Activated naive CD4-positive, alpha-beta T cell treated with anti-CD3 and anti-CD28 coated beads for 36 hours (primary cell): Measurements from ENCODE around the gene FUCA2. TPM values are rescaled to one million over a fixed set of nuclear protein-coding genes. Genes with fewer than 3 reads are reported as not detected.
A peak's percentile ranks its signal among the peaks of the same experiment; 100 is the strongest.

Experiments
- CTCF ChIA-PET: fragments of 350-600 bp; sonication (Branson Sonifier 250); formaldehyde crosslinking; loops from one replicate; lab custom pipeline; 2021; ENCODE audit warnings: antibody characterized with exemption; lab: Charles Lee
- DNase-seq: peaks from one replicate; pipeline ENCODE4 v3.0.0-alpha.2; 2020
- H3K27ac Mint-ChIP-seq: one replicate; pipeline ENCODE4 v1.8.0; 2021; ENCODE audit warnings: mild to moderate bottlenecking, mixed read lengths
- H3K27me3 Mint-ChIP-seq: one replicate; pipeline ENCODE4 v1.8.0; 2021; ENCODE audit warnings: low read depth, mixed read lengths
- H3K36me3 Mint-ChIP-seq: one replicate; pipeline ENCODE4 v1.8.0; 2021; ENCODE audit warnings: low read depth, mixed read lengths
- H3K4me1 Mint-ChIP-seq: one replicate; pipeline ENCODE4 v1.8.0; 2021; ENCODE audit warnings: low read depth, mixed read lengths
- H3K4me3 Mint-ChIP-seq: one replicate; pipeline ENCODE4 v1.8.0; 2021; ENCODE audit warnings: mild to moderate bottlenecking, moderate library complexity, mixed read lengths
- H3K9me3 Mint-ChIP-seq: one replicate; pipeline ENCODE4 v1.8.0; 2021; ENCODE audit warnings: mixed read lengths
- intact Hi-C: fragments of 100-400 bp; cut with micrococcal nuclease; formaldehyde crosslinking; loops from one replicate; pipeline ENCODE4 v1.15.1; 2023
- total RNA-seq, 2 experiments: library from RNA; stranded (reverse); gene quantifications; one replicate each; pipeline ENCODE4 v1.2.3, GENCODE V29; 2021

The FUCA2 gene
- total RNA-seq, 2 experiments from 2014 or later = 7.7 to 8.2 TPM

GRCh38 chr6:143535189-143535614 lies 23.7 kb upstream of the FUCA2 start:
- intact Hi-C loops = loop anchor here (5.0 kb wide), 2 partner anchors 307 to 617 kb away; partner anchors contain the start of genes LTV1 and STX11
- H3K27ac Mint-ChIP-seq = no peak overlapping the region
- no peaks in the 10 kb centered on the region for H3K9me3 Mint-ChIP-seq
- no peaks in the 10 kb centered on the region for H3K27me3 Mint-ChIP-seq
- CTCF ChIA-PET = interaction anchor here (1.1 to 1.4 kb wide), 3 partner anchors 23 to 479 kb away, joined by 3 to 4 read pairs (median 3); partner anchors contain the start of gene FUCA2
- no peak for DNase-seq
- peaks cover 29% of the 10 kb centered on the region for H3K4me1 Mint-ChIP-seq
- H3K4me3 Mint-ChIP-seq = no peak overlapping the region
- no peaks in the 10 kb centered on the region for H3K36me3 Mint-ChIP-seq

- H3K4me1 Mint-ChIP-seq = peaks cover 15% of the 10 kb centered on the region
- no peak overlapping the region for H3K27ac Mint-ChIP-seq
- H3K4me3 Mint-ChIP-seq = no peak overlapping the region
- intact Hi-C loops = no loop called here
- no peaks in the 10 kb centered on the region for H3K36me3 Mint-ChIP-seq
- H3K9me3 Mint-ChIP-seq = no peaks in the 10 kb centered on the region
- DNase-seq = peak; percentile 25
- CTCF ChIA-PET = no interaction called here
- no peaks in the 10 kb centered on the region for H3K27me3 Mint-ChIP-seq
Observed at GRCh38 chr6:143531720-143532499, 20.4 kb upstream of the FUCA2 start.

GRCh38 chr6:143529095-143529494 lies 17.6 kb upstream of the FUCA2 start:
- intact Hi-C loops = loop anchor here (1.0 kb wide), 1 partner anchor 484 kb away; no protein-coding TSS in a partner anchor
- H3K4me3 Mint-ChIP-seq = no peak overlapping the region
- no peaks in the 10 kb centered on the region for H3K36me3 Mint-ChIP-seq
- no peak overlapping the region for H3K27ac Mint-ChIP-seq
- no peaks in the 10 kb centered on the region for H3K27me3 Mint-ChIP-seq
- CTCF ChIA-PET = interaction anchor here (0.6 to 1.1 kb wide), 7 partner anchors 10 to 1071 kb away, joined by 3 to 5 read pairs (median 4); partner anchors contain the start of gene FUCA2
- no peaks in the 10 kb centered on the region for H3K9me3 Mint-ChIP-seq
- peaks cover 12% of the 10 kb centered on the region for H3K4me1 Mint-ChIP-seq
- peak; percentile 38 for DNase-seq

GRCh38 chr6:143528164-143528811 lies 16.8 kb upstream of the FUCA2 start:
- Mint-ChIP-seq H3K9me3 (peaks cover 2% of the 10 kb centered on the region), H3K4me1 (peaks cover 12% of the 10 kb centered on the region), H3K27me3 (no peaks in the 10 kb centered on the region), H3K36me3 (no peaks in the 10 kb centered on the region), H3K27ac (peak overlapping the region; percentile 55), H3K4me3 (no peak overlapping the region)
- no peak for DNase-seq
- intact Hi-C loops = no loop called here
- CTCF ChIA-PET = interaction anchor here (0.7 to 1.1 kb wide), 3 partner anchors 9 to 484 kb away, joined by 3 to 5 read pairs (median 4); no protein-coding TSS in a partner anchor

- H3K27ac Mint-ChIP-seq = no peak overlapping the region
- intact Hi-C loops = no loop called here
Observed at GRCh38 chr6:143527677-143528076, 16.2 kb upstream of the FUCA2 start.

GRCh38 chr6:143525356-143525755 lies 13.8 kb upstream of the FUCA2 start:
- no peak overlapping the region for H3K4me3 Mint-ChIP-seq
- intact Hi-C loops = loop anchor here (1.0 kb wide), 1 partner anchor 12 kb away; no protein-coding TSS in a partner anchor
- H3K36me3 Mint-ChIP-seq = no peaks in the 10 kb centered on the region
- H3K27me3 Mint-ChIP-seq = no peaks in the 10 kb centered on the region
- peaks cover 2% of the 10 kb centered on the region for H3K9me3 Mint-ChIP-seq
- H3K27ac Mint-ChIP-seq = no peak overlapping the region
- DNase-seq = no peak
- peaks cover 12% of the 10 kb centered on the region for H3K4me1 Mint-ChIP-seq
- CTCF ChIA-PET = no interaction called here

More at GRCh38 chr6:143527677-143528076, 16.2 kb upstream of the FUCA2 start:
- H3K4me1 Mint-ChIP-seq = peaks cover 12% of the 10 kb centered on the region
- H3K36me3 Mint-ChIP-seq = no peaks in the 10 kb centered on the region
- no peak for DNase-seq
- H3K9me3 Mint-ChIP-seq = peaks cover 2% of the 10 kb centered on the region
- no peak overlapping the region for H3K4me3 Mint-ChIP-seq
- no peaks in the 10 kb centered on the region for H3K27me3 Mint-ChIP-seq
- CTCF ChIA-PET = no interaction called here

- H3K36me3 Mint-ChIP-seq = no peaks in the 10 kb centered on the region
- intact Hi-C loops = no loop called here
- peaks cover 2% of the 10 kb centered on the region for H3K9me3 Mint-ChIP-seq
- no peaks in the 10 kb centered on the region for H3K4me1 Mint-ChIP-seq
- CTCF ChIA-PET = interaction anchor here (0.6 kb wide), 2 partner anchors 257 to 420 kb away, joined by 4 read pairs; no protein-coding TSS in a partner anchor
- no peak overlapping the region for H3K27ac Mint-ChIP-seq
- no peak overlapping the region for H3K4me3 Mint-ChIP-seq
- H3K27me3 Mint-ChIP-seq = no peaks in the 10 kb centered on the region
- DNase-seq = no peak
Observed at GRCh38 chr6:143522039-143522600, 10.6 kb upstream of the FUCA2 start.

GRCh38 chr6:143517447-143517773 lies 5.9 kb upstream of the FUCA2 start:
- no peak overlapping the region for H3K27ac Mint-ChIP-seq
- H3K27me3 Mint-ChIP-seq = no peaks in the 10 kb centered on the region
- H3K4me3 Mint-ChIP-seq = no peak overlapping the region
- intact Hi-C loops = no loop called here
- peaks cover 2% of the 10 kb centered on the region for H3K36me3 Mint-ChIP-seq
- H3K9me3 Mint-ChIP-seq = no peaks in the 10 kb centered on the region
- no peak for DNase-seq
- peaks cover 10% of the 10 kb centered on the region for H3K4me1 Mint-ChIP-seq
- CTCF ChIA-PET = interaction anchor here (0.7 kb wide), 1 partner anchor 426 kb away, joined by 5 read pairs; no protein-coding TSS in a partner anchor

- Mint-ChIP-seq H3K9me3 (no peaks in the 10 kb centered on the region), H3K4me1 (peaks cover 11% of the 10 kb centered on the region), H3K27me3 (no peaks in the 10 kb centered on the region), H3K4me3 (no peak overlapping the region), H3K36me3 (peaks cover 2% of the 10 kb centered on the region), H3K27ac (no peak overlapping the region)
- intact Hi-C loops = no loop called here
- CTCF ChIA-PET = interaction anchor here (0.7 kb wide), 1 partner anchor 426 kb away, joined by 5 read pairs; no protein-coding TSS in a partner anchor
- DNase-seq = no peak
Observed at GRCh38 chr6:143516690-143517446, 5.3 kb upstream of the FUCA2 start.

- H3K4me3 Mint-ChIP-seq = no peak overlapping the region
- no peaks in the 10 kb centered on the region for H3K9me3 Mint-ChIP-seq
- DNase-seq = no peak
- intact Hi-C loops = no loop called here
- peaks cover 16% of the 10 kb centered on the region for H3K4me1 Mint-ChIP-seq
- CTCF ChIA-PET = interaction anchor here (0.6 kb wide), 1 partner anchor 865 kb away, joined by 3 read pairs; no protein-coding TSS in a partner anchor
- peaks cover 4% of the 10 kb centered on the region for H3K36me3 Mint-ChIP-seq
- H3K27ac Mint-ChIP-seq = no peak overlapping the region
- H3K27me3 Mint-ChIP-seq = no peaks in the 10 kb centered on the region
Observed at GRCh38 chr6:143515766-143516355, 4.3 kb upstream of the FUCA2 start.

- CTCF ChIA-PET = no interaction called here
- no peaks in the 10 kb centered on the region for H3K27me3 Mint-ChIP-seq
- H3K9me3 Mint-ChIP-seq = no peaks in the 10 kb centered on the region
- no peak for DNase-seq
- H3K4me3 Mint-ChIP-seq = no peak overlapping the region
- intact Hi-C loops = no loop called here
- no peak overlapping the region for H3K27ac Mint-ChIP-seq
- peaks cover 4% of the 10 kb centered on the region for H3K36me3 Mint-ChIP-seq
- H3K4me1 Mint-ChIP-seq = peaks cover 19% of the 10 kb centered on the region
Observed at GRCh38 chr6:143515061-143515760, 3.7 kb upstream of the FUCA2 start.
